Hepatocyte (in vitro differentiated cells): Measurements from ENCODE around the gene ZCCHC24. TPM values are rescaled to one million over a fixed set of nuclear protein-coding genes. Genes with fewer than 3 reads are reported as not detected.

ENCODE experiments used
- DNase-seq: peaks from one replicate; pipeline ENCODE4 v3.0.0-alpha.2; 2016; ENCODE audit warnings: low spot score
- H2AFZ ChIP-seq: fragments of 200-600 bp; sonication (generic); 2 replicates; pipeline ENCODE4 v1.6.0; 2016; ENCODE audit warnings: antibody characterized with exemption, mild to moderate bottlenecking
- H3K27ac ChIP-seq: fragments of 200-600 bp; sonication (generic); 2 replicates; pipeline ENCODE4 v1.5.1; 2016; ENCODE audit warnings: mild to moderate bottlenecking
- H3K27me3 ChIP-seq: fragments of 200-600 bp; sonication (generic); 2 replicates; pipeline ENCODE4 v1.6.1; 2016
- H3K36me3 ChIP-seq: fragments of 200-600 bp; sonication (generic); replicated peaks from 2 replicates; pipeline ENCODE4 v1.5.1; 2016; ENCODE audit warnings: low read depth; ENCODE audit not compliant: insufficient read depth
- H3K4me1 ChIP-seq: fragments of 200-600 bp; sonication (generic); 2 replicates; pipeline ENCODE4 v1.5.1; 2016; ENCODE audit warnings: mild to moderate bottlenecking, moderate library complexity; ENCODE audit not compliant: insufficient read depth
- H3K4me2 ChIP-seq: fragments of 200-600 bp; sonication (generic); 2 replicates; pipeline ENCODE4 v1.6.0; 2016
- H3K4me3 ChIP-seq: fragments of 200-600 bp; sonication (generic); 2 replicates; pipeline ENCODE4 v1.5.1; 2016; ENCODE audit warnings: mild to moderate bottlenecking
- H3K79me2 ChIP-seq: fragments of 200-600 bp; sonication (generic); 2 replicates; pipeline ENCODE4 v1.6.0; 2017; ENCODE audit warnings: mild to moderate bottlenecking
- H3K9me2 ChIP-seq: fragments of 200-600 bp; sonication (generic); replicated peaks from 2 replicates; pipeline ENCODE4 v1.6.0; 2017; ENCODE audit warnings: mild to moderate bottlenecking; ENCODE audit not compliant: insufficient read depth
- H3K9me3 ChIP-seq: fragments of 200-600 bp; sonication (generic); 2 replicates; pipeline ENCODE4 v1.5.1; 2016; ENCODE audit warnings: low read depth, mild to moderate bottlenecking
- H4K20me1 ChIP-seq: fragments of 200-600 bp; sonication (generic); 2 replicates; pipeline ENCODE4 v1.6.0; 2016; ENCODE audit warnings: mild to moderate bottlenecking; ENCODE audit not compliant: insufficient read depth, poor library complexity, severe bottlenecking
- CTCF ChIP-seq: fragments of 200-600 bp; sonication (generic); IDR thresholded peaks from 2 replicates; pipeline ENCODE4 v1.5.1; 2016; ENCODE audit warnings: antibody characterized with exemption, mild to moderate bottlenecking; ENCODE audit not compliant: poor library complexity
- EZH2 ChIP-seq: fragments of 200-600 bp; sonication (generic); IDR thresholded peaks from 2 replicates; pipeline ENCODE4 v1.6.1; 2016; ENCODE audit warnings: antibody characterized with exemption, mild to moderate bottlenecking, borderline replicate concordance
- EZH2phosphoT487 ChIP-seq: fragments of 200-600 bp; sonication (generic); IDR thresholded peaks from one replicate; pipeline ENCODE4 v1.6.1; 2018; ENCODE audit warnings: antibody characterized with exemption, mild to moderate bottlenecking, low read depth, moderate library complexity; ENCODE audit not compliant: unreplicated experiment, severe bottlenecking
- WGBS: methylation state at CpG from one replicate; pipeline ENCODE4 v1.1.6; 2016; ENCODE audit warnings: low lambda C conversion rate; ENCODE audit errors: missing lambda C conversion rate; 5-methylcytosine and 5-hydroxymethylcytosine counted together
- polyA plus RNA-seq: library from polyadenylated mRNA; unstranded; fragments of >200 nt; fragmentation: Nextera tagmentation; extraction: Ambion mirVana; gene quantifications from 2 replicates; pipeline ENCODE4 v1.2.1, GENCODE V29; 2016
- total RNA-seq: library from RNA; depleted of rRNA; stranded (reverse); fragments of >200 nt; gene quantifications from 2 replicates; pipeline ENCODE4 v1.2.3, GENCODE V29; 2014

Gene ZCCHC24
- total and polyA plus RNA-seq, 2 experiments from 2014 or later = 20.1 to 20.6 TPM

- Histone ChIP-seq H2AFZ (no peak overlapping the region), H3K4me3 (no peak overlapping the region), H3K79me2 (peaks cover 87% of the 10 kb centered on the region), H3K4me2 (no peak overlapping the region), H4K20me1 (peaks cover 55% of the 10 kb centered on the region), H3K9me2 (no peaks in the 10 kb centered on the region), H3K36me3 (no peaks in the 10 kb centered on the region), H3K27me3 (no peaks in the 10 kb centered on the region), H3K27ac (no peak overlapping the region), H3K9me3 (no peaks in the 10 kb centered on the region), H3K4me1 (peaks cover 21% of the 10 kb centered on the region)
- WGBS = 36% methylated on average over 1 of the region's 1 CpG
- no peak for TF ChIP-seq EZH2
- TF ChIP-seq CTCF = no peak
- no peak for TF ChIP-seq EZH2phosphoT487
- DNase-seq = no peak
Measured at GRCh38 chr10:79441433-79441832, 4.0 kb downstream of the ZCCHC24 start.

GRCh38 chr10:79440281-79440680, 5.1 kb downstream of the ZCCHC24 start:
- Histone ChIP-seq H3K27ac (no peak overlapping the region), H3K9me3 (no peaks in the 10 kb centered on the region), H2AFZ (no peak overlapping the region), H3K4me3 (no peak overlapping the region), H3K27me3 (no peaks in the 10 kb centered on the region), H3K36me3 (no peaks in the 10 kb centered on the region), H3K4me1 (peaks cover 30% of the 10 kb centered on the region), H3K4me2 (no peak overlapping the region), H4K20me1 (peaks cover 55% of the 10 kb centered on the region), H3K9me2 (no peaks in the 10 kb centered on the region), H3K79me2 (peaks cover 98% of the 10 kb centered on the region)
- DNase-seq = no peak
- WGBS = 94% methylated on average over 6 of the region's 6 CpGs
- TF ChIP-seq EZH2 = no peak
- TF ChIP-seq EZH2phosphoT487 = no peak
- TF ChIP-seq CTCF = no peak

- DNase-seq = no peak
- no peak overlapping the region for H3K27ac ChIP-seq
- H3K36me3 ChIP-seq = no peaks in the 10 kb centered on the region
- H3K4me3 ChIP-seq = no peak overlapping the region
- no peak overlapping the region for H2AFZ ChIP-seq
- WGBS = 77% methylated on average over 3 of the region's 3 CpGs
- H3K4me2 ChIP-seq = no peak overlapping the region
- peaks cover 49% of the 10 kb centered on the region for H4K20me1 ChIP-seq
- H3K9me2 ChIP-seq = no peaks in the 10 kb centered on the region
- H3K27me3 ChIP-seq = no peaks in the 10 kb centered on the region
- H3K79me2 ChIP-seq = peaks cover 95% of the 10 kb centered on the region
- no peaks in the 10 kb centered on the region for H3K9me3 ChIP-seq
- TF ChIP-seq CTCF (no peak), EZH2phosphoT487 (no peak), EZH2 (no peak)
- H3K4me1 ChIP-seq = peaks cover 40% of the 10 kb centered on the region
Measured at GRCh38 chr10:79438699-79439085, 6.7 kb downstream of the ZCCHC24 start.
